Measurements from ENCODE around the gene TMEM225B. TPM values are rescaled to one million over a fixed set of nuclear protein-coding genes. Genes with fewer than 3 reads are reported as not detected.
"Not testable (repeated sequence)": the region's sequence is repeated elsewhere in the genome, so short reads cannot be mapped to it uniquely, and the experiment has no call there.

TMEM225B gene
- total RNA-seq, 1 donor from 2014 or later: 1.0 TPM

- no peaks in the 10 kb centered on the region for H3K4me1 ChIP-seq
- ATAC-seq: no peak
- H3K36me3 ChIP-seq: no peaks in the 10 kb centered on the region
- no peak for TF ChIP-seq CTCF (IDR thresholded peaks at IDR 0.05)
- no peak overlapping the region for H3K27ac ChIP-seq
- intact Hi-C loops (cut with DNase I): no loop called here
- no peaks in the 10 kb centered on the region for H3K27me3 ChIP-seq
- H3K4me3 ChIP-seq: no peak overlapping the region
- no peak for DNase-seq
- H3K9me3 ChIP-seq: no peaks in the 10 kb centered on the region
These were observed 50.8 kb downstream of the TMEM225B start for GRCh38 chr7:99648843-99649242.

GRCh38 chr7:99651290-99651689, 53.2 kb downstream of the TMEM225B start:
- H3K27me3 ChIP-seq: no peaks in the 10 kb centered on the region
- no peak overlapping the region for H3K27ac ChIP-seq
- ATAC-seq: no peak
- intact Hi-C loops (cut with DNase I): no loop called here
- no peak for DNase-seq
- no peak overlapping the region for H3K4me3 ChIP-seq
- TF ChIP-seq CTCF (IDR thresholded peaks at IDR 0.05): no peak
- H3K9me3 ChIP-seq: no peaks in the 10 kb centered on the region
- H3K36me3 ChIP-seq: no peaks in the 10 kb centered on the region
- no peaks in the 10 kb centered on the region for H3K4me1 ChIP-seq

GRCh38 chr7:99652671-99653070, 54.6 kb downstream of the TMEM225B start:
- intact Hi-C loops (cut with DNase I): no loop called here
- no peak for DNase-seq
- H3K4me3 ChIP-seq: no peak overlapping the region
- TF ChIP-seq CTCF (IDR thresholded peaks at IDR 0.05): no peak
- no peaks in the 10 kb centered on the region for H3K9me3 ChIP-seq
- no peak overlapping the region for H3K27ac ChIP-seq
- no peaks in the 10 kb centered on the region for H3K27me3 ChIP-seq
- H3K4me1 ChIP-seq: no peaks in the 10 kb centered on the region
- no peaks in the 10 kb centered on the region for H3K36me3 ChIP-seq
- ATAC-seq: no peak

- intact Hi-C loops (cut with DNase I); DNase-seq; ATAC-seq; H3K27ac ChIP-seq; H3K27me3 ChIP-seq; H3K9me3 ChIP-seq; H3K4me1 ChIP-seq; H3K36me3 ChIP-seq; H3K4me3 ChIP-seq: not testable (repeated sequence)
These were observed 55.2 kb downstream of the TMEM225B start for GRCh38 chr7:99653269-99653668.

- TF ChIP-seq CTCF (IDR thresholded peaks at IDR 0.05): no peak
- no peak overlapping the region for H3K4me3 ChIP-seq
- DNase-seq: no peak
- intact Hi-C loops (cut with DNase I): no loop called here
- H3K36me3 ChIP-seq: no peaks in the 10 kb centered on the region
- no peak overlapping the region for H3K27ac ChIP-seq
- ATAC-seq: no peak
- no peaks in the 10 kb centered on the region for H3K27me3 ChIP-seq
- no peaks in the 10 kb centered on the region for H3K4me1 ChIP-seq
- H3K9me3 ChIP-seq: no peaks in the 10 kb centered on the region
These were observed 55.7 kb downstream of the TMEM225B start for GRCh38 chr7:99653754-99654153.

- ATAC-seq; H3K36me3 ChIP-seq; H3K27me3 ChIP-seq; H3K9me3 ChIP-seq; intact Hi-C loops (cut with DNase I); DNase-seq; H3K27ac ChIP-seq; H3K4me3 ChIP-seq; H3K4me1 ChIP-seq: not testable (repeated sequence)
These were observed 56.6 kb downstream of the TMEM225B start for GRCh38 chr7:99654626-99655025.

- intact Hi-C loops (cut with DNase I); H3K9me3 ChIP-seq; H3K27ac ChIP-seq; ATAC-seq; H3K36me3 ChIP-seq; DNase-seq; H3K4me1 ChIP-seq; H3K27me3 ChIP-seq; H3K4me3 ChIP-seq: not testable (repeated sequence)
These were observed 59.8 kb downstream of the TMEM225B start for GRCh38 chr7:99657879-99658278.

Other genes starting within 250 kb of the TMEM225B start
- 219 TPM for gene ARPC1B, start 223.5 kb upstream of the TMEM225B start, total RNA-seq
- 76.4 TPM for gene PDAP1, start 189.7 kb upstream of the TMEM225B start, total RNA-seq
- 72.0 TPM for gene BUD31, start 189.3 kb upstream of the TMEM225B start, total RNA-seq
- gene PTCD1, start 159.5 kb upstream of the TMEM225B start, total RNA-seq: 7.5 TPM
- 26.9 TPM for gene CPSF4, start 159.3 kb upstream of the TMEM225B start, total RNA-seq
- 231 TPM for gene ATP5MF, start 132.1 kb upstream of the TMEM225B start, total RNA-seq
- 9.6 TPM for gene ZNF789, start 125.4 kb upstream of the TMEM225B start, total RNA-seq
- gene ZNF394, start 98.0 kb upstream of the TMEM225B start, total RNA-seq: 34.5 TPM
- gene ZKSCAN5, start 93.6 kb upstream of the TMEM225B start, total RNA-seq: 7.4 TPM
- 4.9 TPM for gene FAM200A, start 46.2 kb upstream of the TMEM225B start, total RNA-seq
- gene ZNF655, start 39.6 kb upstream of the TMEM225B start, total RNA-seq: 63.1 TPM
- gene ZSCAN25, start 18.7 kb downstream of the TMEM225B start, total RNA-seq: 18.3 TPM
- gene CYP3A5, start 81.7 kb downstream of the TMEM225B start, total RNA-seq: 15.1 TPM
- gene CYP3A7, start 136.9 kb downstream of the TMEM225B start, total RNA-seq: 1.6 TPM
- gene CYP3A4, start 185.9 kb downstream of the TMEM225B start, total RNA-seq: not detected
- not detected for gene CYP3A43, start 229.7 kb downstream of the TMEM225B start, total RNA-seq

Data from upper lobe of right lung (tissue), 1 donor.